ENCODE measurements around the gene DTNB. TPM values are rescaled to one million over a fixed set of nuclear protein-coding genes. Genes with fewer than 3 reads are reported as not detected.
A peak's percentile ranks its signal among the peaks of the same experiment; 100 is the strongest.

The DTNB gene
- total and polyA plus RNA-seq, 4 experiments from 2014 or later: 18.0 to 45.3 (median 33.2) TPM

DNA sequence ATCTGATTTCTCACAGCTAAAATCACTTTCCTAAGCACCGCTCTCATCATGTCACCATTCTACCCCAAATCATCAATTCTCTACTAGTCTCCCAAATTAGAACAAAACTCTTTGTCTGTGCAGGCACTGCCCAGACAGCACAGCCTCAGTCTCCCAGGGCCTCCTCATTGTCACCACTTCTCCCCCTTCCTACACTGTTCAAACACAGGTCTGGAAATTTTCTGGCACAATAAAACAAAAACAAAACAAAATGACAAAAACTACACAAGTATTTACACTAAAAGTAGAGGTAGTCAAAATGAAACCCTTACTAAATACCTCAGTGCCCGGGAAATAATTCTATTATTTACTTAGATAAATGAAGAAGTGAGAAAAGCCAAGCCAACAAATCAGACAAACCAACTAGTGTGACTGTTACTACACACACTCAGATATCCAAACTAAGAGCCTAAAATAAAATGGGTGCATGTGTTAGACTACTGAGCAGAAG, 175.4 kb downstream of the DTNB start:
- Histone ChIP-seq H3K27ac (ENCODE audit: low read depth, low read length) (no peak overlapping the region), H3K36me3 (ENCODE audit: insufficient read depth, low read length) (peaks cover 5% of the 10 kb centered on the region), H3K9me3 (ENCODE audit: control insufficient read depth in 1 of 2, low read length in 2 of 2) (no peaks in the 10 kb centered on the region), H3K4me1 (ENCODE audit: insufficient read depth, low read length) (no peaks in the 10 kb centered on the region), H3K4me3 (ENCODE audit: low read length in 2 of 2) (no peak overlapping the region), H3K27me3 (ENCODE audit: insufficient read depth, low read length) (no peaks in the 10 kb centered on the region)
- Mint-ChIP-seq H3K4me3 (no peak overlapping the region), H3K36me3 (peaks cover 9 to 32% of the 10 kb centered on the region in 2 donors), H3K27me3 (no peaks in the 10 kb centered on the region), H3K4me1 (no peaks in the 10 kb centered on the region), H3K9me3 (no peaks in the 10 kb centered on the region), H3K27ac (no peak overlapping the region)
- no peak for DNase-seq
- CTCF ChIA-PET (ENCODE audit: partially characterized antibody): no interaction called here
- POLR2A ChIA-PET (ENCODE audit: partially characterized antibody): no interaction called here
- intact Hi-C loops (cut with micrococcal nuclease): no loop called here

- Histone ChIP-seq H3K27me3 (ENCODE audit: insufficient read depth, low read length) (no peaks in the 10 kb centered on the region), H3K4me1 (ENCODE audit: insufficient read depth, low read length) (no peaks in the 10 kb centered on the region), H3K36me3 (ENCODE audit: insufficient read depth, low read length) (peaks cover 5% of the 10 kb centered on the region), H3K4me3 (ENCODE audit: low read length in 2 of 2) (no peak overlapping the region), H3K9me3 (ENCODE audit: control insufficient read depth in 1 of 2, low read length in 2 of 2) (no peaks in the 10 kb centered on the region), H3K27ac (ENCODE audit: low read depth, low read length) (no peak overlapping the region)
- intact Hi-C loops (cut with micrococcal nuclease): no loop called here
- ChIA-PET CTCF (ENCODE audit: partially characterized antibody) (no interaction called here), POLR2A (ENCODE audit: partially characterized antibody) (no interaction called here)
- Mint-ChIP-seq H3K27me3 (no peaks in the 10 kb centered on the region), H3K27ac (no peak overlapping the region), H3K36me3 (peaks cover 9 to 33% of the 10 kb centered on the region in 2 donors), H3K4me1 (no peaks in the 10 kb centered on the region), H3K4me3 (no peak overlapping the region), H3K9me3 (no peaks in the 10 kb centered on the region)
- DNase-seq: no peak
Observed at GRCh38 chr2:25497229-25497917, 176.0 kb downstream of the DTNB start.

GRCh38 chr2:25494616-25495015, 178.8 kb downstream of the DTNB start:
- Mint-ChIP-seq H3K27me3 (no peaks in the 10 kb centered on the region), H3K4me3 (no peak overlapping the region), H3K36me3 (peaks cover 9 to 32% of the 10 kb centered on the region in 2 donors), H3K27ac (peak overlapping the region in 1 of 7 donors; percentile 31), H3K9me3 (no peaks in the 10 kb centered on the region), H3K4me1 (no peaks in the 10 kb centered on the region)
- Histone ChIP-seq H3K27me3 (ENCODE audit: insufficient read depth, low read length) (no peaks in the 10 kb centered on the region), H3K4me3 (ENCODE audit: low read length in 2 of 2) (no peak overlapping the region), H3K27ac (ENCODE audit: low read depth, low read length) (no peak overlapping the region), H3K36me3 (ENCODE audit: insufficient read depth, low read length) (peaks cover 5% of the 10 kb centered on the region), H3K4me1 (ENCODE audit: insufficient read depth, low read length) (no peaks in the 10 kb centered on the region), H3K9me3 (ENCODE audit: control insufficient read depth in 1 of 2, low read length in 2 of 2) (no peaks in the 10 kb centered on the region)
- POLR2A ChIA-PET (ENCODE audit: partially characterized antibody): interaction anchor here (0.6 kb wide), 1 partner anchor 9 kb away, joined by 4 read pairs; no protein-coding TSS in a partner anchor
- intact Hi-C loops (cut with micrococcal nuclease): no loop called here
- DNase-seq: no peak
- CTCF ChIA-PET (ENCODE audit: partially characterized antibody): no interaction called here

- CTCF ChIA-PET (ENCODE audit: partially characterized antibody): no interaction called here
- Mint-ChIP-seq H3K9me3 (no peaks in the 10 kb centered on the region), H3K4me3 (no peak overlapping the region), H3K27ac (no peak overlapping the region), H3K27me3 (no peaks in the 10 kb centered on the region), H3K36me3 (peaks cover 7 to 26% of the 10 kb centered on the region in 2 donors), H3K4me1 (no peaks in the 10 kb centered on the region)
- no peak for DNase-seq
- intact Hi-C loops (cut with micrococcal nuclease): no loop called here
- Histone ChIP-seq H3K36me3 (ENCODE audit: insufficient read depth, low read length) (peaks cover 5% of the 10 kb centered on the region), H3K27ac (ENCODE audit: low read depth, low read length) (no peak overlapping the region), H3K9me3 (ENCODE audit: control insufficient read depth in 1 of 2, low read length in 2 of 2) (no peaks in the 10 kb centered on the region), H3K4me1 (ENCODE audit: insufficient read depth, low read length) (no peaks in the 10 kb centered on the region), H3K4me3 (ENCODE audit: low read length in 2 of 2) (no peak overlapping the region), H3K27me3 (ENCODE audit: insufficient read depth, low read length) (no peaks in the 10 kb centered on the region)
- POLR2A ChIA-PET (ENCODE audit: partially characterized antibody): no interaction called here
Observed at GRCh38 chr2:25493207-25493606, 180.2 kb downstream of the DTNB start.

DNA sequence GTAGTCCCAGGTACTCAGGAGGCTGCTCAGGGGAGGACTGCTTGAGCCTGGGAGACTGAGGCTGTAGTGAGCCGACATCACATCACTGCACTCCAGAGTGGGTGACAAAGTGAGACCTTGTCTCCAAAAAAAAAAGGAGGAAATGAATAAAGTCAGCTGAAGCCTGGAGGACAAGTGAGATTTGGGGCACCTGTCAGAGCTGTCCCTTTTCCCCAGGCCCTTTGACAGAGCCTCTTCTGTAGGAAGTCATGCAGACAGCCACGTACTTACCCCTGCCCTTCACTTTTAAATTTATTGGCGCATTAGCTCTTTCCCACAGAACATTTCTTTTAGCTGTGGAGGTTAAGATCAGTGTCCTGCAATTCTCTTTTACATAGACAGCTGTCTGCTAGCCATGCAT, 180.7 kb downstream of the DTNB start:
- Histone ChIP-seq H3K4me3 (ENCODE audit: low read length in 2 of 2) (no peak overlapping the region), H3K27ac (ENCODE audit: low read depth, low read length) (no peak overlapping the region), H3K27me3 (ENCODE audit: insufficient read depth, low read length) (no peaks in the 10 kb centered on the region), H3K9me3 (ENCODE audit: control insufficient read depth in 1 of 2, low read length in 2 of 2) (no peaks in the 10 kb centered on the region), H3K4me1 (ENCODE audit: insufficient read depth, low read length) (no peaks in the 10 kb centered on the region), H3K36me3 (ENCODE audit: insufficient read depth, low read length) (peaks cover 5% of the 10 kb centered on the region)
- intact Hi-C loops (cut with micrococcal nuclease): no loop called here
- H3K36me3 Mint-ChIP-seq: peaks cover 9 to 25% of the 10 kb centered on the region in 2 donors
- no peak overlapping the region for H3K4me3 Mint-ChIP-seq
- no peaks in the 10 kb centered on the region for H3K27me3 Mint-ChIP-seq
- H3K9me3 Mint-ChIP-seq: no peaks in the 10 kb centered on the region
- H3K27ac Mint-ChIP-seq: no peak overlapping the region
- no peak for DNase-seq
- ChIA-PET CTCF (ENCODE audit: partially characterized antibody) (no interaction called here), POLR2A (ENCODE audit: partially characterized antibody) (no interaction called here)
- H3K4me1 Mint-ChIP-seq: no peaks in the 10 kb centered on the region

DNA sequence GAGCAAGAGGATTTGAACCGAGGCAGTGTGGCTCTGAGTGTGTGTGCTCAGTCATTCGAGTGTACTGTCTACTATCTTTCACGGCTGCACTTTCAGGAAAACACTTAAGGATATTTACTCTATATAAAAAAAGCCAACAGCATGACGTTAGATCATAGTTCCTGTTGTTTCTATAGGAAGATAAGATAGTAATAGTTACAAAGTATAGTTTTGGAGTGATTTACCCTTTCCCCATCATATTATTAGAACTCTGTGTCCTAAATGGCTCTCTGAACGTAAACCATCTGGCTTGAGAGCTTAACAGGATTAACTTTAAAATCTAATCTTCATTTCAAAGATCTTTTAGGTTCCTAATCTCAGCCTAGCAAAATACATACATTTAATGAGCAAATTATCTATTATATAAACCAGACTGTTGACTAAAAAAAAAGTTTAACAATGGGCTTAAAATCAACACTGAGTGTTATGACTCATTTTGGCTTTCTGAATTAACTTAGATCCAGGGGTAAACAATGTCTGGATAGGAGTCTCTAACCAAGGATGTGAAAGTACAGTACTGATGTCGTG, 181.3 kb downstream of the DTNB start:
- Histone ChIP-seq H3K4me1 (ENCODE audit: insufficient read depth, low read length) (no peaks in the 10 kb centered on the region), H3K36me3 (ENCODE audit: insufficient read depth, low read length) (peaks cover 3% of the 10 kb centered on the region), H3K4me3 (ENCODE audit: low read length in 2 of 2) (no peak overlapping the region), H3K27ac (ENCODE audit: low read depth, low read length) (no peak overlapping the region), H3K9me3 (ENCODE audit: control insufficient read depth in 1 of 2, low read length in 2 of 2) (no peaks in the 10 kb centered on the region), H3K27me3 (ENCODE audit: insufficient read depth, low read length) (no peaks in the 10 kb centered on the region)
- Mint-ChIP-seq H3K9me3 (no peaks in the 10 kb centered on the region), H3K27me3 (no peaks in the 10 kb centered on the region), H3K36me3 (peaks cover 14 to 28% of the 10 kb centered on the region in 2 donors), H3K27ac (no peak overlapping the region), H3K4me1 (no peaks in the 10 kb centered on the region), H3K4me3 (no peak overlapping the region)
- POLR2A ChIA-PET (ENCODE audit: partially characterized antibody): no interaction called here
- CTCF ChIA-PET (ENCODE audit: partially characterized antibody): no interaction called here
- DNase-seq: no peak
- intact Hi-C loops (cut with micrococcal nuclease): no loop called here

- DNase-seq: no peak
- Mint-ChIP-seq H3K36me3 (peaks cover 16 to 32% of the 10 kb centered on the region in 2 donors), H3K27ac (no peak overlapping the region), H3K4me1 (no peaks in the 10 kb centered on the region), H3K9me3 (no peaks in the 10 kb centered on the region), H3K4me3 (no peak overlapping the region), H3K27me3 (no peaks in the 10 kb centered on the region)
- no peak overlapping the region for H3K4me3 ChIP-seq (ENCODE audit: low read length in 2 of 2)
- no peaks in the 10 kb centered on the region for H3K4me1 ChIP-seq (ENCODE audit: insufficient read depth, low read length)
- ChIA-PET POLR2A (ENCODE audit: partially characterized antibody) (no interaction called here), CTCF (ENCODE audit: partially characterized antibody) (no interaction called here)
- H3K36me3 ChIP-seq (ENCODE audit: insufficient read depth, low read length): no peaks in the 10 kb centered on the region
- no peaks in the 10 kb centered on the region for H3K27me3 ChIP-seq (ENCODE audit: insufficient read depth, low read length)
- no peaks in the 10 kb centered on the region for H3K9me3 ChIP-seq (ENCODE audit: control insufficient read depth in 1 of 2, low read length in 2 of 2)
- H3K27ac ChIP-seq (ENCODE audit: low read depth, low read length): no peak overlapping the region
- intact Hi-C loops (cut with micrococcal nuclease): no loop called here
Observed at GRCh38 chr2:25491003-25491696, 182.2 kb downstream of the DTNB start.

All from CD4-positive, alpha-beta memory T cell (primary cell).